GM18499 (cell line): Measurements from ENCODE around the gene VAV2.

ENCODE experiments used
- ATAC-seq: cut with Tn5 transposase; IDR thresholded peaks from one replicate; pipeline ENCODE4 v1.9.1; 2021; ENCODE audit warnings: moderate number of reproducible peaks; ENCODE audit not compliant: insufficient read depth, unreplicated experiment

VAV2 gene

DNA sequence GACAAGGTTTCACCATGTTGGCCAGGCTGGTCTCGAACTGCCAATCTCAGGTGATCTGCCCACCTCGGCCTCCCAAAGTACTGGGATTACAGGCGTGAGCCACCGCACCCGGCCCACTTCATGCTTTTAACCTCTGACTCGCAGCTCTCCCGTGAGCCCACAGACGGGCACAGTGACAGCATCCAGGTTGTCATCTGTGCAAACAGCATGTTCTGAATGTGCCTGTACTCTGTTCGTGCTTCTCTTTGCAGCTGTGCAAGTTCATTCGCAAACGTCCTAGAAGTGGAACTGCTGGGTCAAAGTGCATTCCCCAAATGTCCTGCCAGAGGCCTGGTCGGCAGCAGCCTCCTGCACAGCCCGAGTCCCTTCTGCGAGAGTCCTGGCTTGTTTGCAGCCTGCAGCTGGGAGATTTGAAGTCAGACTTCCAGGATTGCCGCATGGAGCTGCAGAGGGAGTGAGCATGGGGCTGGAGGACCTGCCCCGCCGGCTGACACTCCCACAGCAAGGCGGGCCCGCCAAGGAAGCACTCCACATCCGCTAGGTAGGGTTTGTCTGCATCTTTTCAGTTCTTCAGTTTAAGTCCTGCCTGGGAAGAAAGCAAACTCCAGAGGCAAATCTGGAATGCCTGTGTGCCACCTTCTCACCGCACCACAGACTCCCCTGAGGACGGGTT, 36.6 kb upstream of the VAV2 start:
- no peak for ATAC-seq

DNA sequence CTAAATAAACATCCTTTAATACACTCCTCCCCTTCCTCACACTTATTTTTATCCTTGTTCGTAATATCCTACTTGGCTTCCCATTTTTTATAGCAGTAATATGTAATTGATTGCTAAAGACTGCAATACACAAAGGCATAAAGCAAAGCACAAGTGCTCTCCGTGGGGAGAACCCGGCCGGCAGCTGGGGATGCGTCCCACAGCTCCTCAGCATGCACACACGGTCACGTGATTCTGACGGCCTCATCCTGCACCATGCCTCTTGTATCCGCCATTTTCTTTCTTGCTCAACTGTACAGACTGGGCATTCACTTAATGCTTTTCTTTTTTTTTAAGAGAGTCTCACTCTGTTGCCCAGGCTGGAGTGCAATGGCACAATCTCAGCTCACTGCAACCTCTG, 36.0 kb upstream of the VAV2 start:
- no peak for ATAC-seq

DNA sequence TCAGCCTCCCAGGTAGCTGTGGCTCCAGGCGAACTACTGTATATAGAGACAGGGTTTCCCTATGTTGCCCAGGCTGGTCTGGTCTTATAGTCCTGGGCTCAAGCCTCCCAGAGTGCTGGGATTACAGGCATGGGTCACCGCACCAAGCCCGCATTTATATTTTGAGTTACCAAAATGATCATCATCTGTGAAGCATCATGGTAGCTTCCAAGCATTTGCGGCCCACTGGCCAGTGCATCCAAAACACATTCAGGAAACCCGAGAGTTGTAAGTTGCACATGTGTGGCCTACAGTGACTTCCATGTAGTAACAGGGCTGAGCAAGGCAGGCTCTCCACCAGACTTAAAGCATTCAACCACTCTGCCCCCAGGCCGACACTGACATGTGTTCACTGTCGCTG, 35.4 kb upstream of the VAV2 start:
- ATAC-seq, result no peak

DNA sequence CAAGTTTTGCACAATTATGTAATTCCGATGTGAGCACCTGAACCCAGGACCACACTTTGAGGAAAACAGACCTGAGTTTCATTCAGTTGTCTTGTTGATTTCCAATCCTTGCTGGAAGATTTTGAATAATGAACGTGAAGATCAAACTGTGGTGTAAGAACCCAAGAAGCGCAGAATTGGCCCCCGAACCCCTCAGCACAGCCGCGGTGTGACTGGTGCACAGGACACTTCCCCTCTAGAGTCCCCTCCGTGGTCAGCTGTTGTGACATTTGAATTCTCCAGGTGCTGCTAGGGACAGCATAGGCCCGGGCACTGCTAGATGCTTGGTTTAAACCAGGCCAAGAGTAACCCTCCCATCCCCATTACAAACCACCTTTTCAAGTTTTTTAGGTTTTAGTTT, 34.9 kb upstream of the VAV2 start:
- no peak for ATAC-seq

DNA sequence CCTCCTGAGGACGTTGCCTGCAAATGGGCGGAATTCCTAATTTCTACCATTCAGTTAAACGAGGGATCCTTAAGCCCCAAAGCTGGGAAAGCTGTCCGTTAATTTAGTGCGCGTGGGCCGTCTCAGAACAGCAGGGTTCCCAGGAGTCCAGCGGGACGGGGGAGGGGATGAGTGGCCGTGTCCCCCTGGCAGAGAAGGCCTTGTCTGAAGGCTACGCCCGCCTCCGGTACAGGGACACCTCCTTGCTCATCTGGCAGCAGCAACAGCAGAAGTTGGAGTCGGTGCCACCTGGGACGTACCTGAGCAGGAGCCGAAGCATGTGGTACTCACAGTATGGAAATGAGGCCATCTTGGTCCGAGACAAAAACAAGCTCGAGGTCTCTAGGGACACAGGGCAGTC, 34.5 kb upstream of the VAV2 start:
- no peak for ATAC-seq

DNA sequence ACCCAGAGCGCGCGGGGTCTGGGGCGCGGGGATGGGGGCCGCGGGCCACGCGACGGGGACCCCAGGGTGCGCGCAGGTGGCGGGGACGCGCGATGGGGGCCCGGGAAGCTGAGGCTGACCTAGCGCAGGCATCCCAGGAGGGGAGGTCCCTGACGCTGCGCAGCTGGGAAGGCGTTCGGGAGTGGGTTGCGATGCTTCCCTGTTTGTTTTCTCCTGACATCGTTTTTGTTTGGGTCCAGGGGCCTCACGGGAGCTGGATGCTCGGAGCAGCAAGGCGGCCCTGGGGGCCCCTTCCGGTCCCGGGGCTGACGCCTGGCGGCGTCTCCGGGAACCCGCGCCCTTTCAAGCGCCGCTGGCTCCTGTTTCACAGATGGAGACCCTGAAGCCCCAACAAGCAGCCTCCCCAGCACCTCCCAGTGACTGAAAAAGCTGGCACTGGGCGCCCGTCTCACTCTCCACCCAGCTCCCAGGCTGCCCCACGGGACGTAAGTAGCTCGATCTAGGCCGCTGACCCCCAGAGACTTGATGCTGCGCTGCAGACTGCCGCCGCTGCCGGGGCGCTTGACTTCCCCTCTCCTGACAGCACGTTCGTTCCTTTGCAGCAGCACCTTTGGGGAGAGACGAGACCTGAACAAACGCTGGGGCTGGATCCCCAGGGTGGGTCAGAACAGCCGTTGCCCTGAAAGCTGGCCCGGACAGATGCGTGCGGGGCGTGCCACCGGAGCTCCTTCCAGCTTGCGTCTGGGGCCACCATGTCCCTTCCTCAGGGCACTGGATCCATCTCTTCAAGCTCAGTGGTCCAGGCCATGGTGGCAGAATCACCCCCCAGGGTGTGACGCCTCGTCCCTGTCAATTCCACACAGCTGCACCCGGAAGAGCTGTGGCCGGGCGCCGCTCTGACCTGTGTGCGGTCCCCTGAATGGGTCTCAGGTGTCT, 33.8 kb upstream of the VAV2 start:
- ATAC-seq, result no peak

DNA sequence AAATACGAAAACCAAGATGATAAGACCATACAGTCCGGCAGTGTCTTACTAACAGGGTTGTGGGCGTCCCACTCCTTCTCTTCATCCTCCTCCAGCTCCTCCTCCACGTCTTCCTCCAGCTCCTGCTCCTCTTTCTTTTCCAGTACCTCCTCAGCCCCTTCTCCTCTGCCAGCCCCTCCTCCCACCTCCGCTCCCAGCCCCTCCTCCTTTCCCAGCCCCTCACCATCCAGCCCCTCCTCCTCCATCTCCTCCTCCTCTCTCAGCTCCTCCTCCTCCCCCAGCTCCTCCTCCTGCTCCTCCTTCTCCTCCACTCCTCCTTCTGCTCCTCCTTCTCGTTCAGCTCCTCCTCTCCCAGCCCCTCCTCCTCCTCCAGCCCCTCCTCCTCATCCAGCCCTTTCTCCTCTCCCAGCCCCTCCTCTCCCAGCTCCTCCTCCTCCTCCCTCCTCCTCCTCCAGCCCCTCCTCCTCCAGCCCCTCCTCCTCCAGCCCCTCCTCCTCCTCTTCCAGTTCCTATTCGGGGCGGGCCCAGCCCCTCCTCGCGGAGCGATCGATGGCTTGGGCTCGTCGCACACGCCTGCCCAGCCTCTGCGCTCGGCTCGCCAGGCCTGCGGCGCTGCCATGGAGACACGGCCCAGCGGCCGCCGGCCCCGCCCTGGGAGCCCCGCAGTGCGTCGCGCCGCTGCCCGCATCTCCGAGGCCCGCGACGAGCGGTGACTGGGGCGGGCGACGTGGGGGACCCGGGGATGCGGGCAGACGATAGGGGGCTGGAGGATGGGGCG, 32.9 kb upstream of the VAV2 start, which contains the start of gene BRD3OS:
BRD3OS (plus strand) TSS at position 654 of the 778 bp plus-strand sequence. CDS start 1,267 bp downstream, outside the sequence.
- no peak for ATAC-seq

DNA sequence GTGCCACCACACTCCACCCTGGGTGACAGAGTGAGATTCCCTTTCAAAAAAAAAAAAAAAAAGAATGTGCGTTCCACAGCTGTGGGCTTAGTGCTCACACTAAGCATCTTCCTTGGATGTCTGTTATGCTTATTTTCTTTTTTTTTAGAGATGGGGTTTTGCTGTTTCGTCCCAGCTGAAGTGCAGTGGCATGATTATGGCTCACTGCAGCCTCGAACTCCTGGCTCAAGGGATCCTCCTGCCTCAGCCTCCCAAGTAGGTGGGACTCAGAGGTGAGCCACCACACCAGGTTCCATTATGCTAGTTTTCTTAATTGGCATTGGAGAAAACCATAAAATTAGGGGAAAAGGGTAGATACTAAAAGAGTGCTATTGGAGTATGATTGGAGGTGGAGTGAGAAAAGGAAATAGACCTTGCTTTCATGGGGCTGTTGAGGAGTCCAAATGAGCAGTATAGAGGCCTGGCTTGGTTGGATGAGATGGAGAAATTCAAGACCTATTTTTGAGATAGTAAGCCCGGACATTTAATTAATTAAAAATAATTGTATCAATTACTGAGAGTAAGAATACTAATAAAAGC, 32.2 kb upstream of the VAV2 start:
- no peak for ATAC-seq

DNA sequence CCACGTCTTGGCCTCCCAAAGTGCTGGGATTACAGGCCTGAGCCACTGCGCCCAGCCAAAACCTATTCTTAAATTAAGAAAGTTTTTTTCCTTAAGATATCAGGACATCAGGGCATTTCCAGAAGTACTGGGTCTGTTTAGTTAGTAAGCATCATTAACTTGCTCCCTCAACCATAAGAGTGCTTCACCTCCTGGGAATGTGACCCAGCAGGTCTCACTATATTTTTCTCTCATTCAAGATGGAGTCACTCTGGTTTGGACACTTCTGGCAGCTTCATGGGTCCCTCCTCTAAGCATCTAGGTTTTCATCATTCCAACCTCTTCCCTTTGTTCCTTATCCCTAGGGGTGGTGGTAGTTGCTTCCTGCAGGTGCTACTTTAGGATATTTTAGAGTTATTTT, 22.8 kb upstream of the VAV2 start:
- no peak for ATAC-seq

DNA sequence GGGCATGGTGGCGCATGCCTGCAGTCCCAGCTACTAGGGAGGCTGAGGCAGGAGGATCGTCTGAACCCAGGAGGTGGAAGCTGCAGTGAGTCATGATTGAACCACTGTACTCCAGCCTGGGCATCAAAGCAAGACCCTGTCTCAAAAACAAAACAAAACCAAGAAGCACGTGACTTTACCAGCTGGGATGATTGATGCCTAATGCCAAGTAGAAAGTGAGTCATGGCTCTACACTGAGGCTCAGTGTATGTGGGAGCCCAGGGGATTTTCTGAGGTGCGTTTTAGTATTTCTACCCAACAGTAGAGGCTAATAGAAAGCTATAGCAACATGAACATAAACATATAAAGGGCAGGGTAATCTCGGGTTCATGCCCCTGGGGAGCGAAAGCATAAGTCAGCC, 19.3 kb upstream of the VAV2 start:
- no peak for ATAC-seq

DNA sequence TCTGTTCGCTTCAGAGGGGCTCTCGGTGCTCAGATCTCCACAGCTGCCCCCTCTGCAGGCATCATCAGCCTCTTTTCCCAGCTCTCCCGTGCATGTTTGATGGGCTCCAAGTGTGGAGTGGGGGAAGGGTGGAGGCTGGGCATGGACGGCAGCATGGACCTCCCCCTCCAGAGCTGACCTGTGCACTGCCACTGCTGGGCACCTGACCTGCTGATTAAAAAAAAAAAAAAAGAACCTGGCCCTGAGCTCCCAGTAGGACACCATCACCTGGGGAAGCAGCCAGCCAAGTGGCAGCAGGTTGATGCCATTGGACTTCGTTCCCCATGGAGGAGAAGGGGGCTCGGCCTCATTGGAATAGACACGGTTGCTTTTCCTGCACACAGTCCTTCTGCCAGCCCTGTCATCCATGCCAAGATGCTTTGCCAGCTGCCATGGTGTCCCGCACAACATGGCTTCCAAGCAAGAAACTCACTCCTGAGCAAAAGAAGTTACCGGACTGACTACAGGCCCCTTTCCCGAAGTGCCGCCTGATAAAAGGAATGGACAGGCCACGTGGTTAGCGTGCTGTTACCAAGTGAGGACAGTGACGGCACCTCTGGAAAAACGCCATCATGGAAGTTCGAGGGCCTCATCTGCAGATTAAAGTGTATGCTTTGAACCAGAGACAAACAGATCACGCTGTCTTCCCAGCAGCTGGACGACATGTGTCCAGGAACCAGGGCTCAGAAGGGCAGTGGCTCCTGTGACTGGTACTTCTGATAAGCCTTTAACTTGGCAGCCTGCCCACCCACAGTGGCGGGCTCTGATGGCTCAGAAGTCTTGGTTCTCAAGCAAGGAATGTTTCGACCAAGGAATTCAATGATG, 18.4 kb upstream of the VAV2 start:
- no peak for ATAC-seq

DNA sequence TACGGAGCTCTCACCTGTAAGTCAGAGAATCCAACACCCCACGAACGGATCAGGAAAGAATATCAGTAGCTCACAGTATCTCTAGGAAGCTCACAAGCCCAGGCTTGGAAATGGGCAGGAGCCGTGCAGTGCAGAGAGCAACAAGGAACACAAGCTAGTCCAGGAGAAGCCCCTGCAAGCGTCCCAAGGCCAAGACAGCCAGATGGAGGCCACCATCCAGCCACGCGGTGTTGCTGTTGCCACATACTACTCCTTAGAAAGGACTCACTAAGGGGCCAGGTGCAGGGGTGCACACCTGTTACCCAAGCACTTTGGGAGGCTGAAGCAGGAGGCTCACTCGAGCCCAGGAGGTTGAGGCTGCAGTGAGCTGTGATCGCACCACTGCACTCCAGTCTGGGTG, 15.4 kb upstream of the VAV2 start:
- no peak for ATAC-seq

DNA sequence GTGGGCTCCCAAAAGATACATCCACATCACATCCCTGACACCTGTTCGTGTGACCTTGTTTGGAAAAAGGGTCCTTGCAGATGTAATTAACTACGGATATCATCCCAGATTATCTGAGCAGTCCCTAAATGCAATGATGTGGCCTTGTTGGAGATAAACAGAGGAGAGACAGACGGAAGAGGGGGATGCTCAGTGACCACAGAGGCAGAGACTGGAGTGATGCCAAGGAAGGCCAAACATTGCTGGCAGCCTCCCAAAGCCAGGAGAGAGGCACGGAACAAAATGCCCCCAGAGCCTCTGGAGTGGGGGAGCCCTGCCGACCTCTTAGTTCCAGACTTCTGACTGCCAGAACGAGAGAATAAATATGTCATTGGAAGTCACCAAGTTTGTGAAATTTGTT, 15.0 kb upstream of the VAV2 start:
- ATAC-seq, result no peak

DNA sequence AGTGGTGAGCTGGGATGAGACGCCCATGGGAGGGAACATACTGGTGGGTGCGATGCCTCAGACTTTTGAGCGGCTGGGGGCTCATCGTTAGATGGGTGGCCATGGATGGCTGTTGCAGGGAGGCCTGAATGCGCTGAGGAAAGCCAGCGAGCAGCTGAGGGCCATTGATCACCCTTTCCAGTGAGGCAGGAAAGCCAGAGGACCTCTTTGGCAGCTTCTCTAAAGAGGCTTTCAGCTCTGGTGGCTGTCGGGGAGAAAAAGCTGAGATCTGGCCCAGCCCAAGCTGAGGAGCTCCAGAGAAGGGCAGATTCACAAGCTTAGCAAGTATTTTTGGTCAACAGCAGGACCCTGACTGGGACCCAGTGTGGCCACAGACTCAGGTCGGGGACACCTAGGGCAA, 13.3 kb upstream of the VAV2 start:
- ATAC-seq, result no peak

DNA sequence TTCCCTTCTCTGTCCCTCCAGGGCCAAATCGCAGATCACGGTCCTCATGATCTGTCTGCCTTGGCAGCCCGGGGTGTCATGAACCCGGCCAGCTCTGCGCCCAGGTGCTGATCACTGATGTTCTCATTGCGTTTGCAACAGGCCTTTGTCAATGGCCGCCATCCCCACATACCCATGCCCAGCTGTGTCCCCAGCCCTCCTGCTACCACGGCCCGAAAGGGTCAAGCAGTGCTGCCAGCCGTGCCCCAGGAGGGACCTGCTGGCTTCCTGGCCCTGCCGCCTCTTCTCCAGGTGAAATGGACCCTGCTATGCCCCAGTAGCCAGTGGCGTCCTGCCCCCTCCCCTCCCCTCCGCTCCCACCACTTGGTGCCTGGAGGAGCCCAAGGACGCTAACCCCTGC, 12.8 kb upstream of the VAV2 start:
- ATAC-seq, result no peak

DNA sequence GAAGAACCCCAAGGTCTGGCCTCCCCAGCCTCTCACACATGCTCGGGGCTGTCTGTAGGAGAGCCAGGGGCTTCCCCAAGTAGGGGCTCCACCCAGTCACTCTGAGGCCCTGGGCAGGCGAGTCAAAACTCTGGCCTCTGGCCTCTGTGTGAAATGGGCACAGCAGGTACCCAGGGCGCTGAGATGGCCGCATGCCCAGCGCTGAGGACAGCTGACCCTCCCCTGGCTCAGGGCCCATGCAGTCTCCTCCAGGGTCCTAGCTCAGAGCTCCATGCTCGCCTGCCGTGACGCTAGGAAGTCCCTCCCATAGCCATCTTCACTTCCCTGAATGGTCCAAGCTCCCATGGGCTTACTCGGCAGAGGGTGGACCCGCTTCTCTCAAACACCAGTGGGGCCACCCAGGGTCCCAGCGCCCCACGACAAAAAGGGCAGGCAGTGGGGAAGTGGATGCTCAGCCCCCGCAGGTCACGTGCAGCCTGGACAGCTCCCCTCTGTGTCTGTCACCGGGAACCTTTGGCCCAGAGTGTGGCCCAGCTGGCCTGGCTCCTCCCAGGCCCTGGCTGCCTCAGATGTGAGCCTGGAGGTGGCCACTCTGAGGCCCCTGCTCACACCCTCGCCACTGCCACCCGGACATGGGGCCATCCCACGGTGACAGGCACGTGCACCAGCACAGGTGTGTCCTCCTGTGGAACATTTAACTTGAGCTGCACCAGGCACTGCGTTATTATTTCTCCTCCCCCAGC, 12.2 kb upstream of the VAV2 start:
- ATAC-seq, result no peak

DNA sequence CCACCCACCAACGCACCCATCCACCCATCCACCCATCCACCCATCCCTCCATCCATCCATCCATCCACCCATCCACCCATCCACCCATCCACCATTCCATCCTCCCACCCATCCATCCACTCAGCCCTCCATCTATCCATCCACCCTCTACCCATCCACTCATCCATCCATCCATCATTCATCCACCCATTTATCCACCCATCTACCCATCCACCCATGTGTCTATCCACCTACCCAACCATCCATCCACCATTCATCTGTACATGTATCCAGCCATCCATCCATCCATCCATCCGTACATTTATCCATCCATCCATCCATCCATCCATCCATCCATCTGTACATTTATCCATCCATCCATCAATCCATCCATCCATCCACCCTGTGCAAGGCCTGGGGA, 11.1 kb upstream of the VAV2 start:
- ATAC-seq, result no peak

DNA sequence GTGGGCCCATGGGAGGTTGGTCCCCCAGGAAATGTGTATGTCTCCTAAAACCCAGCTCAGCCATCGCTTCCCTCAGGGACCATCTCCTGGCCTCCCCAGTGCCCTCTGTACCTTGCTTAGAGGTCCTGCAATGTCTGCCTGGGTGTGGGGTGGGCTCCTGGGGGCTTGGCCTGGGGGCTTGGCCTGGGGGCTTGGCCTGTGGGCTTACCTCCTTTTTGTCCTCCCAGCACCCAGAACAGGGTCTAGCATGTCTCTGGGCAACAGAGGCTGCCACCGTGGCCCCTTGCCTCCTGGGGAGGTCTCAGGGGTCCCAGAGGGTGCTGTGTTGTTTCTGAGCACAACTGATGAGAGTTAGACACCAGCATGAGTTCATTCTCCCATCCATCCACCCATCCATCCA, 10.7 kb upstream of the VAV2 start:
- ATAC-seq, result no peak

DNA sequence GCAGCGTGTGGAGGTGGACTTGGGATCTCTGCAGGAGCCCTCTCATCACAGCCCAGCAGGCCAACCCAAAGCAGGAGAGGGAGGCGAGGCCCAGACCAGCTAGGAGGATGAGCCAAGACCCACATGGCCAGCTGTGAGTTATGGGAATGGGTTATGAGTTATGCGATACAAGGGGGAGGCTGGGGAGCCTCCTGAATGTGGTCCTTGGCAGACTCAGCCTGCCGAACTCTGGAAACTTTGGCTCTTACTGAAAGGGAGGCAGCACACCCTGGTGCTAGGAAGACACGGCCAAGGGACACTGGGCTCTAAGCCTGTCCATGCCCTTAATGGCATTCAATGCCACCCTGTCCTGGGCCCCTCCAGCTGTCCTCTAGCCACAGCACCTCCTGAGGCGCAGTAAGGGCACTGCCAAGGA, 7.7 kb upstream of the VAV2 start:
- ATAC-seq, result no peak
